H1 (cell line): ENCODE data around the gene ZC3H8. TPM values are rescaled to one million over a fixed set of nuclear protein-coding genes. Genes with fewer than 3 reads are reported as not detected.

Experiments used
- EZH2 ChIP-seq: fragments of 200-600 bp; sonication (generic); IDR thresholded peaks from 2 replicates; pipeline ENCODE4 v1.7.1; 2012; ENCODE audit warnings: low read depth, mild to moderate bottlenecking, moderate library complexity, low read length, inconsistent platforms; ENCODE audit not compliant: severe bottlenecking
- NRF1 ChIP-seq: IDR thresholded peaks from 2 replicates; pipeline ENCODE4 v1.6.1; 2011; ENCODE audit warnings: mild to moderate bottlenecking, low read depth, low read length, improper control_type of control experiment
- POLR2A ChIP-seq, 2 experiments: IDR thresholded peaks; 1 replicate in 1 of 2; 2 replicates in 1 of 2; pipeline ENCODE4 v1.6.1; 2011; ENCODE audit warnings: low read depth in 2 of 2, low read length in 2 of 2, mild to moderate bottlenecking in 2 of 2; ENCODE audit errors: control extremely low read depth in 1 of 2
- SIN3A ChIP-seq, 2 experiments: IDR thresholded peaks in 1 of 2; conservative IDR thresholded peaks in 1 of 2; 2 replicates each; pipeline ENCODE4 v1.6.1; 2011 to 2012; ENCODE audit warnings: low read length in 2 of 2, improper control_type of control experiment in 1 of 2, low read depth in 1 of 2, mild to moderate bottlenecking in 1 of 2
- polyA plus RNA-seq, 7 experiments: library from polyadenylated mRNA; depleted of rRNA in 3 of 7; stranded (reverse) in 5 of 7; unstranded in 2 of 7; fragments of >200 nt in 5 of 7; fragments of 200-250 nt in 2 of 7; gene quantifications; 1 replicate in 5 of 7; 2 replicates in 1 of 7; 4 replicates in 1 of 7; pipeline versions ENCODE4 v1.2.1 to v1.2.3, GENCODE V29; 2011 to 2013; ENCODE audit warnings: missing spikeins in 2 of 7, mixed read lengths in 2 of 7
- total RNA-seq: library from RNA; stranded (reverse); fragmentation: NEBNext Ultra II Directional; extraction: Animal tissue kit (Norgen Biotek cat#: 25700); gene quantifications from 2 replicates; pipeline ENCODE4 v1.2.1, GENCODE V29; 2021
- TF ChIP-seq, protein P1 (sequence below), 3 experiments: IDR thresholded peaks; 1 replicate in 2 of 3; 2 replicates in 1 of 3; pipeline versions ENCODE4 v1.5.1 to v1.6.1; 2011; ENCODE audit warnings: low read length in 3 of 3, mild to moderate bottlenecking in 3 of 3, inconsistent platforms in 2 of 3, low read depth in 1 of 3, moderate library complexity in 1 of 3; ENCODE audit not compliant: insufficient read depth in 1 of 3; ENCODE audit errors: control extremely low read depth in 1 of 3

ZC3H8 gene
- total and polyA plus RNA-seq, 2 of the 8 experiments (the other 6 are each of a cell fraction or from before 2014, with no cell fraction given) = 1.9 to 7.1 TPM

DNA sequence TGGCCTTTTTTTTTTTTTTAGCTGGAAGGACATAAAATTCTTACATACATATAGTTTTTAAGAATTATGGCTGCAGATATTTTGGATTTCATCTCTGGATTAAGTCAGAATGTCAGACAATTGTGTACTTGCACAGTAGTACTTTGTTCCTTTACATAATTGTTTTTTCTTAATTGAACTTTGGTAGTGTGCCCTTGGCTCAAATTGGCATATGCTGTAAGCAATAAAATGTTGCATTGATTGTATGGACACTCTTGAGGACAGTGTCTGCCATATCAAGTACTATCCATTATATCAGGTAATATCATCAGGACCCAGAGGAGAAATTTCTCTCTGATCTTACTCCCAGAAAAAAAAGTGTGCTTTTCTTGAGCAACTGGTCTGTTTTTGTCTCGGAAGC is 35.8 kb upstream of the ZC3H8 start (continued):
- no peak for TF ChIP-seq SIN3A (conservative IDR thresholded peaks at IDR 0.05 in 1 of 2, IDR thresholded peaks at IDR 0.05 in 1 of 2; ENCODE audit: low read depth in 1 of 2, low read length in 2 of 2)
- TF ChIP-seq, protein P1, sequence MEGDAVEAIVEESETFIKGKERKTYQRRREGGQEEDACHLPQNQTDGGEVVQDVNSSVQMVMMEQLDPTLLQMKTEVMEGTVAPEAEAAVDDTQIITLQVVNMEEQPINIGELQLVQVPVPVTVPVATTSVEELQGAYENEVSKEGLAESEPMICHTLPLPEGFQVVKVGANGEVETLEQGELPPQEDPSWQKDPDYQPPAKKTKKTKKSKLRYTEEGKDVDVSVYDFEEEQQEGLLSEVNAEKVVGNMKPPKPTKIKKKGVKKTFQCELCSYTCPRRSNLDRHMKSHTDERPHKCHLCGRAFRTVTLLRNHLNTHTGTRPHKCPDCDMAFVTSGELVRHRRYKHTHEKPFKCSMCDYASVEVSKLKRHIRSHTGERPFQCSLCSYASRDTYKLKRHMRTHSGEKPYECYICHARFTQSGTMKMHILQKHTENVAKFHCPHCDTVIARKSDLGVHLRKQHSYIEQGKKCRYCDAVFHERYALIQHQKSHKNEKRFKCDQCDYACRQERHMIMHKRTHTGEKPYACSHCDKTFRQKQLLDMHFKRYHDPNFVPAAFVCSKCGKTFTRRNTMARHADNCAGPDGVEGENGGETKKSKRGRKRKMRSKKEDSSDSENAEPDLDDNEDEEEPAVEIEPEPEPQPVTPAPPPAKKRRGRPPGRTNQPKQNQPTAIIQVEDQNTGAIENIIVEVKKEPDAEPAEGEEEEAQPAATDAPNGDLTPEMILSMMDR (IDR thresholded peaks at IDR 0.05; ENCODE audit: control extremely low read depth in 1 of 3, insufficient read depth in 1 of 3, low read depth in 1 of 3, low read length in 3 of 3) = no peak
- TF ChIP-seq EZH2 = no peak
- no peak for TF ChIP-seq POLR2A (IDR thresholded peaks at IDR 0.05; ENCODE audit: control extremely low read depth in 1 of 2, low read depth in 2 of 2, low read length in 2 of 2)
- no peak for TF ChIP-seq NRF1
